Measurements from ENCODE around the gene ANKRD11.
"Not testable (repeated sequence)": the region's sequence is repeated elsewhere in the genome, so short reads cannot be mapped to it uniquely, and the experiment has no call there.

The ANKRD11 gene

DNA sequence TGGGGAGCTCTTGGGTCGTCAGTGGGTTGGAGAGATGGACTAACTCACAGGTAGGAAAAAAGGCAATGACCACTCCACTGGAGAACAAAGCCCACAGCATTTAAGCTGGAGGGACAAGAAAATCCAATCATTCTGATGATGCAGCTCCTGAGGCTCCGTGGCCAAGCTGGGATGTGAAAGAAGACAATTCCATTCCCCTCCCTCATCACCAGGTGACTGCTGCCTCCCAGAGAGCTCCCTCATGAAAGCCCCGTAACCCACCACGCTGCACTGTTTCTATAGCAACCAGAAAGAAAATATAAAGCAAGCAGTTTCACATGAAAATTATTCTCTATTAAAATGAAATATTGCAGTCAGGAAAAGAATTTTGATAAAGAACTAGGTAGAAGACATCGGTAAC lies 15.2 kb downstream of the ANKRD11 start:
- TF ChIP-seq, protein P1, sequence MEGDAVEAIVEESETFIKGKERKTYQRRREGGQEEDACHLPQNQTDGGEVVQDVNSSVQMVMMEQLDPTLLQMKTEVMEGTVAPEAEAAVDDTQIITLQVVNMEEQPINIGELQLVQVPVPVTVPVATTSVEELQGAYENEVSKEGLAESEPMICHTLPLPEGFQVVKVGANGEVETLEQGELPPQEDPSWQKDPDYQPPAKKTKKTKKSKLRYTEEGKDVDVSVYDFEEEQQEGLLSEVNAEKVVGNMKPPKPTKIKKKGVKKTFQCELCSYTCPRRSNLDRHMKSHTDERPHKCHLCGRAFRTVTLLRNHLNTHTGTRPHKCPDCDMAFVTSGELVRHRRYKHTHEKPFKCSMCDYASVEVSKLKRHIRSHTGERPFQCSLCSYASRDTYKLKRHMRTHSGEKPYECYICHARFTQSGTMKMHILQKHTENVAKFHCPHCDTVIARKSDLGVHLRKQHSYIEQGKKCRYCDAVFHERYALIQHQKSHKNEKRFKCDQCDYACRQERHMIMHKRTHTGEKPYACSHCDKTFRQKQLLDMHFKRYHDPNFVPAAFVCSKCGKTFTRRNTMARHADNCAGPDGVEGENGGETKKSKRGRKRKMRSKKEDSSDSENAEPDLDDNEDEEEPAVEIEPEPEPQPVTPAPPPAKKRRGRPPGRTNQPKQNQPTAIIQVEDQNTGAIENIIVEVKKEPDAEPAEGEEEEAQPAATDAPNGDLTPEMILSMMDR (IDR thresholded peaks at IDR 0.05; ENCODE audit: low read depth, low read length) = no peak
- H3K4me3 ChIP-seq (ENCODE audit: low read depth, low read length) = no peak overlapping the region
- no peaks in the 10 kb centered on the region for H3K9me3 ChIP-seq (ENCODE audit: severe bottlenecking)
- H3K36me3 ChIP-seq = no peaks in the 10 kb centered on the region
- no peaks in the 10 kb centered on the region for H3K27me3 ChIP-seq (ENCODE audit: insufficient read depth, low read depth, severe bottlenecking)
- no peak for DNase-seq
- H3K27ac ChIP-seq = no peak overlapping the region

DNA sequence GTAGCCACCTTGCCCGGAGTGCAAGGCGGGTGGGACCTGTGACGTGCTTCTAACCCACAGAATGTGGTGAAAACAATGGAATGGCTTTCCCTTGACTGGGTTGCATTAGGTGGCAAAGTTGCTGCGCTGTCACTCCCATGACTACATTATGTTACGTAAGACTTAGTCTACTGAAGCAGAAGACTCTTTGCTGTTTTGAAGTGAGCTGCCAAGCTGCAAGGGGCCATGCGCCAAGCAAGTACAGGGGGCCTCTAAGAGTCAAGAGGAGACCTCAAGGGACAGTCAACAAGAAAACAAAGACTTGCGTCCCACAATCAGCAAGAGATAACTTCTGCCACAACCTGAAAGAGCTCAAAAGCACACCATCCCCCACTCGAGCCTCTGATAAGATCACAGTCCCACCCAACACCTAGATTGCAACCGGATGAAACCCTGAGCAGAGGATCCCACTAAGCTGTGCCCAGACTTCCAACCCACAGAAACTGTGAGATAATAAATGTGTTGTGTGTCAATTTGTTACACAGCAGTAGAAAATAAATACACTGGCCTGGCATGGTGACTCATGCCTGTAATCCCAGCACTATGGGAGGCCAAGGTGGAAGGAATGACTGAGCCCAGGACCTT lies 16.5 kb downstream of the ANKRD11 start:
- Histone ChIP-seq H3K36me3 (no peaks in the 10 kb centered on the region), H3K4me3 (ENCODE audit: low read depth, low read length) (no peak overlapping the region), H3K27ac (no peak overlapping the region), H3K9me3 (ENCODE audit: severe bottlenecking) (no peaks in the 10 kb centered on the region), H3K27me3 (ENCODE audit: insufficient read depth, low read depth, severe bottlenecking) (no peaks in the 10 kb centered on the region)
- DNase-seq = no peak
- TF ChIP-seq, protein P1 (IDR thresholded peaks at IDR 0.05; ENCODE audit: low read depth, low read length) = no peak

DNA sequence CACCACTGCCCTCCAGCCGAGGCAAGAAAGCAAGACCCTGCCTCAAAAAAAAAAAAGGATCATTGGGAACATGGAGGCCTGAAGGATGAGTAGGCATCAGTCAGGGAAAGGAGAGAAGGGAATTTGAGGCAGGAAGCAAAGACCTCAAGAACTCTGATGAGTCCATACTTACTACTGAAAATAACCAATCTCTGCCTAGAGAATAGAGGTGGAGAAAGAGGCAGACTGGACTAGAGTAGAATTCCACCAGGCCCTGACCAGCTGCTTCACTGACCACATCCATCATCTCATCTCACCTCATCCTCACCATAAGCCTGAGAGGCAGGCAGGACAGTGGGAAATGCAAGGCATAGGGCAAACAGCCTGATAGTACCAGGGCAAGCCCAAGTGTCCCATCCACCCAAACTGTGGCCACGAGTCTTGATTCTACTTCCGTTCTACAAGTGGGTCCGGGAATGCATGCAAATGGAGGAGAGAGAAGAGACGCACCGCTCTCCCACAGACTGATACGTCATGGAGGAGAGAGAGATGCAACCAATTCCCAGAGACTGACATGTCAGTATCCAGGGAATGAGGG lies 17.1 kb downstream of the ANKRD11 start:
- no peaks in the 10 kb centered on the region for H3K9me3 ChIP-seq (ENCODE audit: severe bottlenecking)
- H3K27me3 ChIP-seq (ENCODE audit: insufficient read depth, low read depth, severe bottlenecking) = no peaks in the 10 kb centered on the region
- H3K27ac ChIP-seq = no peak overlapping the region
- no peaks in the 10 kb centered on the region for H3K36me3 ChIP-seq
- no peak for DNase-seq
- TF ChIP-seq, protein P1 (IDR thresholded peaks at IDR 0.05; ENCODE audit: low read depth, low read length) = no peak
- H3K4me3 ChIP-seq (ENCODE audit: low read depth, low read length) = no peak overlapping the region

DNA sequence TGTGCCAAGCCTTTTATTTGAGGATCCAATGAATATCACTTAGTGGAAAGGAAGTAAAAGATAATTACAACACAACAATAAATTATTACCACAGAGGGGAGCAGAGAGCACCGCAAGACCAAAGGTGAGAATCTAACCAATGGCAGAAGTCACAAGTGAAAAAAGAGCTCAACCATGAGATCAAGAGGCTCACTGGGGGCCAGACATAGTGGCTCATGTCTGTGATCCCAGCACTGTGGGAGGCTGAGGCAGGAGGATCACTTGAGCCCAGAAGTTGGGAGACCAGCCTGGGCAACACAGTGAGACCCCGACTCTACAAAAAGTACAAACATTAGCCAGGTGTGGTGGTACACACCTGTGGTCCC lies 17.7 kb downstream of the ANKRD11 start:
- Histone ChIP-seq H3K27ac (no peak overlapping the region), H3K27me3 (ENCODE audit: insufficient read depth, low read depth, severe bottlenecking) (no peaks in the 10 kb centered on the region), H3K36me3 (no peaks in the 10 kb centered on the region), H3K4me3 (ENCODE audit: low read depth, low read length) (no peak overlapping the region), H3K9me3 (ENCODE audit: severe bottlenecking) (no peaks in the 10 kb centered on the region)
- DNase-seq = no peak
- TF ChIP-seq, protein P1 (IDR thresholded peaks at IDR 0.05; ENCODE audit: low read depth, low read length) = no peak

DNA sequence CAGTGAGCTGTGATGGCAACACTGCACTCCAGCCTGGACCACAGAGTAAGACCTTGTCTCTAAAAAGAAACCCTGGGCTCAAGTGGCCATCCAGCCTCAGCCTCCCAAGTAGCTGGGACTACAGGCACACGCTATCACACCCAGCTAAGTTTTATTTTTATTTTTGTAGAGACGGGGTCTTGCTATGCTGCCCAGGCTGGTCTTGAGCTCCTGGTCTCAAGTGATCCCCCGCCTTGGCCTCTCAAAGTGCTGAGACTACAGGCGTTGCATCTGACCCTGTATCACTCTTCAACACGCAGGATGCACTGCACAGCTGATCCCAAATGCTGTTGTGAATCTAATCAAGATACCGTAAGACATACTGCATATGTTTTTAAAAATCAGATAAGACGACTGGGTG lies 23.0 kb downstream of the ANKRD11 start:
- H3K4me3 ChIP-seq (ENCODE audit: low read depth, low read length) = no peak overlapping the region
- TF ChIP-seq, protein P1 (IDR thresholded peaks at IDR 0.05; ENCODE audit: low read depth, low read length) = no peak

DNA sequence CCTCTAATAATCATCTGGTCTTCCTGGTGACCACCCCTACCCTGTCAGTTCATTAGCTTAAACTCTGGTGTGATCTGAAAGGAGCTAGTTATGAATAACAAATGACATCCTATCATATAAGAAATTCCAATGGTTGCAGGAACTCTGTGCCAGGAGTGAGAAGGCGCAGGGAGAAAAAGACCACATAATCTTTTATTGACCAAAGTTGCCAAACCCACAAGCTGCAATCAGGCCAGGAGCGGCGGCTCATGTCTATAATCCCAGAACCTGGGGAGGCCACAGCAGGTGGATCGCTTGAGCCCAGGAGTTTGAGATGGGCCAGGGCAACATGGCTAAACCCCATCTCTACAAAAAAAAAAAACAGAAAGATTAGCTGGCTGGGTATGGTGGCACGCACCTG lies 23.4 kb downstream of the ANKRD11 start:
- no peak for DNase-seq
- H3K27ac ChIP-seq = no peak overlapping the region
- H3K36me3 ChIP-seq = no peaks in the 10 kb centered on the region
- H3K9me3 ChIP-seq (ENCODE audit: severe bottlenecking) = no peaks in the 10 kb centered on the region
- no peak overlapping the region for H3K4me3 ChIP-seq (ENCODE audit: low read depth, low read length)
- no peaks in the 10 kb centered on the region for H3K27me3 ChIP-seq (ENCODE audit: insufficient read depth, low read depth, severe bottlenecking)
- TF ChIP-seq, protein P1 (IDR thresholded peaks at IDR 0.05; ENCODE audit: low read depth, low read length) = no peak

More for the DNA sequence above, 23.0 kb downstream of the ANKRD11 start:
- no peak for DNase-seq
- Histone ChIP-seq H3K27me3 (ENCODE audit: insufficient read depth, low read depth, severe bottlenecking) (no peaks in the 10 kb centered on the region), H3K9me3 (ENCODE audit: severe bottlenecking) (no peaks in the 10 kb centered on the region), H3K27ac (no peak overlapping the region), H3K36me3 (no peaks in the 10 kb centered on the region)

DNA sequence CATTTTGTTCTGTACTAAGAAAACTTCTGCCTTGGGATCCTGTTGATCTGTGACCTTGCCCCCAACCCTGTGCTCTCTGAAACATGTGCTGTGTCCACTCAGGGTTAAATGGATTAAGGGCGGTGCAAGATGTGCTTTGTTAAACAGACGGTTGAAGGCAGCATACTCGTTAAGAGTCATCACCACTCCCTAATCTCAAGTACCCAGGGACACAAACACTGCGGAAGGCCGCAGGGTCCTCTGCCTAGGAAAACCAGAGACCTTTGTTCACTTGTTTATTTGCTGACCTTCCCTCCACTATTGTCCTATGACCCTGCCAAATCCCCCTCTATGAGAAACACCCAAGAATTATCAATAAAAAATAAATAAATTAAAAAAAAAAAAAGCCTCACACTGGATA lies 27.0 kb downstream of the ANKRD11 start:
- H3K27me3 ChIP-seq (ENCODE audit: insufficient read depth, low read depth, severe bottlenecking); H3K4me3 ChIP-seq (ENCODE audit: low read depth, low read length); DNase-seq; H3K9me3 ChIP-seq (ENCODE audit: severe bottlenecking); H3K36me3 ChIP-seq; H3K27ac ChIP-seq: not testable (repeated sequence)

DNA sequence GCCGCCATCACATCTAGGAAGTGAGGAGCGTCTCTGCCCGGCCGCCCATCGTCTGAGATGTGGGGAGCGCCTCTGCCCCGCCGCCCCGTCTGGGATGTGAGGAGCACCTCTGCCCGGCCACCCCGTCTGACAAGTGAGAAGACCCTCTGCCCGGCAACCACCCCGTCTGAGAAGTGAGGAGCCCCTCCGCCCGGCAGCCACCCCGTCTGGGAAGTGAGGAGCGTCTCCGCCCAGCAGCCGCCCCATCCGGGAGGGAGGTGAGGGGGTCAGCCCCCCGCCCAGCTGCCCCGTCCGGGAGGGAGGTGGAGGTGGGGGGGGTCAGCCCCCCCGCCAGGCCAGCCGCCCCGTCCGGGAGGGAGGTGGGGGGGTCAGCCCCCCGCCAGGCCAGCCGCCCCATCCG lies 27.7 kb downstream of the ANKRD11 start:
- H3K36me3 ChIP-seq = not testable (repeated sequence)

More for the DNA sequence above, 27.7 kb downstream of the ANKRD11 start:
- H3K27ac ChIP-seq; H3K9me3 ChIP-seq (ENCODE audit: severe bottlenecking); H3K4me3 ChIP-seq (ENCODE audit: low read depth, low read length); DNase-seq; H3K27me3 ChIP-seq (ENCODE audit: insufficient read depth, low read depth, severe bottlenecking): not testable (repeated sequence)
